ENCODE measurements around the gene SPATA33.

The SPATA33 gene

DNA sequence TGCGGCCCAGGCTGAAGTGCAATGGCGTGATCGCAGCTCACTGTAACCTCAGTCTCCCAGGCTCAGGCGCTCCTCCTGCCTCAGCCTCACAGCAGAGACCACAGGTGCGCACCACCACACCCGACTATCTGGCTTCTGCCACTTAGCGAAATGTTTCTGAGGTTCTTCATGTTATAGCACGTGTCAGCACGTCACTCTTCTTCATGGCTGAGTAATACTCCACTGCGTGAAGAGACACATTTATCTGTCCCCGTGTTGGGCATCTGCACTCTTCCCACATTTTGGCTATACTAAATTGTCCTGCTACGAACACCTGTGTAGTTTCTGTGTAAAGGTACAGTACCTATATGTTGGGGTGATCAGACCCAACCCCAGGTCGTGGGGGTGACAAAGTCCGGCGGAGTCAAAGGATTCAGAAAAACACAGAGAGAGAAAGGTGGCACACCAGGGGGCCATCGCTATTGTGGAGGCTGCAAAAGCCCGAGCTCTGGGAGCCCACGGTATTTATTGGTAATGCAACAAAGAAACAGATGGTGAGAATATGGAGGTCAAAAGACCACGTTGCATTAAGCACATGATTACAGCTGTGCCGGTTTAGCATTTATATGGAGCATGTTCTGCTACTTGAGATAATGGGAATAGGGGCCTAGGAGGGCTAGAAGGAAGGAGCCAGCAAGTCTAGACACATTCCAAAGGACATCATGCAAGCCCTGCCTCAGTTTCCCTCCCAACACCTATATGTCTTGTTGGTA lies 45.0 kb upstream of the SPATA33 start:
- Histone ChIP-seq H3K18ac (ENCODE audit: low read depth in 1 of 2, low read length in 2 of 2) (no peak overlapping the region), H2BK5ac (ENCODE audit: low read depth, low read length, poor library complexity, severe bottlenecking) (no peak overlapping the region), H3K9me3 (ENCODE audit: control insufficient read depth, low read length) (no peaks in the 10 kb centered on the region), H4K91ac (ENCODE audit: low read length) (no peak overlapping the region), H3K4me1 (ENCODE audit: control insufficient read depth, insufficient read depth, low read depth, low read length) (peaks cover 21% of the 10 kb centered on the region), H3K36me3 (ENCODE audit: control insufficient read depth in 1 of 2, insufficient read depth in 2 of 2, low read depth in 1 of 2, low read length in 2 of 2) (no peaks in the 10 kb centered on the region), H3K27me3 (ENCODE audit: control insufficient read depth in 1 of 2, insufficient read depth in 1 of 2, low read length in 2 of 2) (peaks cover 0 to 52% of the 10 kb centered on the region in 2 experiments), H3K9ac (ENCODE audit: low read length) (no peak overlapping the region), H3K27ac (ENCODE audit: low read length, poor library complexity, severe bottlenecking) (no peak overlapping the region), H3K79me1 (replicated peaks; ENCODE audit: low read length, poor library complexity, severe bottlenecking) (no peaks in the 10 kb centered on the region), H3K4me3 (ENCODE audit: insufficient read depth in 1 of 2, low read depth in 1 of 2, low read length in 2 of 2) (no peak overlapping the region), H3K14ac (ENCODE audit: low read length in 2 of 2) (no peak overlapping the region), H2BK15ac (ENCODE audit: low read depth, poor library complexity, severe bottlenecking) (no peak overlapping the region), H4K8ac (ENCODE audit: low read length) (no peak overlapping the region), H3K4me2 (ENCODE audit: low read length, poor library complexity, severe bottlenecking) (no peak overlapping the region), H2BK120ac (ENCODE audit: low read depth, low read length) (no peak overlapping the region), H2AK5ac (ENCODE audit: low read length, severe bottlenecking) (no peak overlapping the region), H3K23ac (ENCODE audit: low read length in 2 of 2) (no peak overlapping the region), H2AFZ (ENCODE audit: low read depth, low read length) (no peak overlapping the region), H3K4ac (ENCODE audit: low read depth in 1 of 2, low read length in 2 of 2) (no peak overlapping the region), H2BK12ac (ENCODE audit: low read length in 2 of 2) (no peak overlapping the region)
- WGBS = 90% methylated on average over 19 of the region's 20 CpGs
- no peak for DNase-seq

DNA sequence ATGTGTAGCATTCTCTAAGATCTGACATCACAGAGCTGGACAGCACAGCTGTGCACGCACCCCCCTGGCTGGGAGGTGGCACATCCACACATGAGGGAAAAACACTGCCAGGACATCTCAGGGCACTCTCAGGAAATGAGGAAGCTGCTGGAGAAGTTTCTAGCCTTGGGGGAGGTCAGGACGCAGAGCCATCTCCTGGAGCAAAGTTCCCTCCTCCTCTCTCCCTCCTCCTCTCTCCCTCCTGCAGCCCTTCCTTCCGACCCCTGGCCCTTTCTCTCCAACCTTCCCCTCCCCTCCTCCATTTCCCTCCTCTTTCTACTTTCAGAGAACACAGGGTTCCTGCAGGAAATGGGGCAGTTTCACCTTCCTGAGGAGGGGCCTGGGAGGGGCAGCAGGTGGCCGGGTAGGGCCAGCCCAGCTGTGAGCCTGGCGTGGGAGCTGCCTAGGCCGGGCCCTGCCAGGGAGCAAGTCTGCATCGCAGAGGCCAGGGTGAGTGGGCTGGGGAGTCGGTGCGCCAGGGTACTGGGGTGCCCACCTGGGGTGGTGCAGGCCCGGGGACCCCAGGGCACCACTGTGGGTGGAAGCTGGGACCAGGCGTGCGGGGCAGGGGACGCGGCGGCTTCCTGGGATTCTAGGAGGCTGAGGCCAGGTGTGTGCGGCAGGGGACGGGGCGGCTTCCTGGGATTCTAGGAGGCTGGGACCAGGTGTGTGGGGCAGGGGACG lies 44.2 kb upstream of the SPATA33 start, which contains the start of gene DPEP1:
Gene DPEP1, plus strand, starts transcription at position 412 of the 723 bp plus-strand sequence. CDS start 16,769 bp downstream, outside the sequence.
- Histone ChIP-seq H3K79me1 (replicated peaks; ENCODE audit: low read length, poor library complexity, severe bottlenecking) (no peaks in the 10 kb centered on the region), H2BK5ac (ENCODE audit: low read depth, low read length, poor library complexity, severe bottlenecking) (no peak within 1 kb of the TSS), H3K14ac (ENCODE audit: low read length in 2 of 2) (no peak within 1 kb of the TSS), H3K4me1 (ENCODE audit: control insufficient read depth, insufficient read depth, low read depth, low read length) (peaks cover 20% of the 10 kb centered on the region), H3K9me3 (ENCODE audit: control insufficient read depth, low read length) (no peaks in the 10 kb centered on the region), H3K4ac (ENCODE audit: low read depth in 1 of 2, low read length in 2 of 2) (no peak within 1 kb of the TSS), H3K23ac (ENCODE audit: low read length in 2 of 2) (no peak within 1 kb of the TSS), H3K27me3 (ENCODE audit: control insufficient read depth in 1 of 2, insufficient read depth in 1 of 2, low read length in 2 of 2) (peaks cover 0 to 48% of the 10 kb centered on the region in 2 experiments), H3K4me3 (ENCODE audit: insufficient read depth in 1 of 2, low read depth in 1 of 2, low read length in 2 of 2) (no peak within 1 kb of the TSS), H3K27ac (ENCODE audit: low read length, poor library complexity, severe bottlenecking) (no peak within 1 kb of the TSS), H3K9ac (ENCODE audit: low read length) (no peak within 1 kb of the TSS), H3K4me2 (ENCODE audit: low read length, poor library complexity, severe bottlenecking) (no peak within 1 kb of the TSS), H4K91ac (ENCODE audit: low read length) (no peak within 1 kb of the TSS), H2BK12ac (ENCODE audit: low read length in 2 of 2) (no peak within 1 kb of the TSS), H2AFZ (ENCODE audit: low read depth, low read length) (no peak within 1 kb of the TSS), H3K36me3 (ENCODE audit: control insufficient read depth in 1 of 2, insufficient read depth in 2 of 2, low read depth in 1 of 2, low read length in 2 of 2) (no peaks in the 10 kb centered on the region), H3K18ac (ENCODE audit: low read depth in 1 of 2, low read length in 2 of 2) (peak within 1 kb of the TSS in 1 of 2 experiments; percentile 1), H4K8ac (ENCODE audit: low read length) (no peak within 1 kb of the TSS), H2AK5ac (ENCODE audit: low read length, severe bottlenecking) (no peak within 1 kb of the TSS), H2BK15ac (ENCODE audit: low read depth, poor library complexity, severe bottlenecking) (no peak within 1 kb of the TSS), H2BK120ac (ENCODE audit: low read depth, low read length) (no peak within 1 kb of the TSS)
- WGBS = 83% methylated on average over 19 of the region's 19 CpGs
- DNase-seq = no peak

DNA sequence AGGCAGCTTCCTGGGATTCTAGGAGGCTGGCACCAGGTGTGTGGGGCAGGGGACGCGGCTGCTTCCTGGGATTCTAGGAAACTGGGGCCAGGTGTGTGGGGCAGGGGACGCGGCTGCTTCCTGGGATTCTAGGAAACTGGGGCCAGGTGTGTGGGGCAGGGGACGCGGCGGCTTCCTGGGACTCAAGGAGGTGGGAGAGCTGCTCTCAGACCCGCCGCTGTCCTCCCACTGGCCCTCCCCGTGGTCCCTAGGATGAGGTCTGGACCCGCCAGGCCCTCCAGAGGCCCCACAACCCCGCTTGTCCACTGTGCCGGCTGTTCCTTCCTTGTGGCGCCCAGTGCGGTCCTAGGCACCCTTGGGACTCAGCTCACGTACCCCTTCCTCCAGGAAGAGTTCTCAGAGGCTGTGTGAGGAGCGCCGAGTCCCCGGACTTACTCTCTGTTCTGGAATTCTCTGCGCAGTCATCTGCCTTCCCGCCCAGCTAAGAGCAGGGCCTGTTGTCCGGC lies 43.6 kb upstream of the SPATA33 start:
- peaks cover 16% of the 10 kb centered on the region for H3K4me1 ChIP-seq (ENCODE audit: control insufficient read depth, insufficient read depth, low read depth, low read length)
- H2BK12ac ChIP-seq (ENCODE audit: low read length in 2 of 2) = no peak overlapping the region
- H3K4me2 ChIP-seq (ENCODE audit: low read length, poor library complexity, severe bottlenecking) = no peak overlapping the region
- no peaks in the 10 kb centered on the region for H3K79me1 ChIP-seq (replicated peaks; ENCODE audit: low read length, poor library complexity, severe bottlenecking)
- DNase-seq = no peak
- no peak overlapping the region for H2BK15ac ChIP-seq (ENCODE audit: low read depth, poor library complexity, severe bottlenecking)
- H3K9me3 ChIP-seq (ENCODE audit: control insufficient read depth, low read length) = no peaks in the 10 kb centered on the region
- H2BK5ac ChIP-seq (ENCODE audit: low read depth, low read length, poor library complexity, severe bottlenecking) = no peak overlapping the region
- H3K4me3 ChIP-seq (ENCODE audit: insufficient read depth in 1 of 2, low read depth in 1 of 2, low read length in 2 of 2) = no peak overlapping the region
- H3K23ac ChIP-seq (ENCODE audit: low read length in 2 of 2) = no peak overlapping the region
- no peak overlapping the region for H3K27ac ChIP-seq (ENCODE audit: low read length, poor library complexity, severe bottlenecking)
- no peaks in the 10 kb centered on the region for H3K36me3 ChIP-seq (ENCODE audit: control insufficient read depth in 1 of 2, insufficient read depth in 2 of 2, low read depth in 1 of 2, low read length in 2 of 2)
- H3K18ac ChIP-seq (ENCODE audit: low read depth in 1 of 2, low read length in 2 of 2) = no peak overlapping the region
- WGBS = 93% methylated on average over 22 of the region's 22 CpGs
- H3K4ac ChIP-seq (ENCODE audit: low read depth in 1 of 2, low read length in 2 of 2) = no peak overlapping the region
- H2AFZ ChIP-seq (ENCODE audit: low read depth, low read length) = no peak overlapping the region
- H3K27me3 ChIP-seq (ENCODE audit: control insufficient read depth in 1 of 2, insufficient read depth in 1 of 2, low read length in 2 of 2) = peaks cover 0 to 46% of the 10 kb centered on the region in 2 experiments
- H4K91ac ChIP-seq (ENCODE audit: low read length) = no peak overlapping the region
- H2BK120ac ChIP-seq (ENCODE audit: low read depth, low read length) = no peak overlapping the region
- no peak overlapping the region for H4K8ac ChIP-seq (ENCODE audit: low read length)
- no peak overlapping the region for H2AK5ac ChIP-seq (ENCODE audit: low read length, severe bottlenecking)
- H3K9ac ChIP-seq (ENCODE audit: low read length) = no peak overlapping the region
- H3K14ac ChIP-seq (ENCODE audit: low read length in 2 of 2) = no peak overlapping the region

DNA sequence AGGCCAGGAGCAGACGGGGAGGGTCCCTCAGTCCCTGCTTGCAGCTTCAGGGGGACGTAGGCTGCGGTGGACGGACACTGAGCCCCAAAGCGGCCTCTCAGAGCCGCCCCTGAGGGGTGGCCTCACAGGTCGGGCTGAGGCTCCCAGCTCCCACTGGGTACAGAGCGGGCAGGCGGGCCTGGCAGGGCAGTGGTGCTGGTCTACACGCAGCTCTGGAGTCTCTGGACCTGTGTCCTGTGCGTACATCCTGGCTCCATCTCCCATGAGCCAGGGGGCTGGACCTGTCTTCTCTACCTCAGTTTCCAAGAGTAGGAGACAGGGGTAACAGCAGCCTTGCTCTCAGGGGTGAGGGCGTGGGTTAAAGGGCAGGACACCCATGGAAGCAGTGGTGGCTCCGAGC lies 42.5 kb upstream of the SPATA33 start:
- H2BK15ac ChIP-seq (ENCODE audit: low read depth, poor library complexity, severe bottlenecking) = no peak overlapping the region
- no peak for DNase-seq
- no peak overlapping the region for H3K27ac ChIP-seq (ENCODE audit: low read length, poor library complexity, severe bottlenecking)
- H3K23ac ChIP-seq (ENCODE audit: low read length in 2 of 2) = no peak overlapping the region
- no peak overlapping the region for H3K4ac ChIP-seq (ENCODE audit: low read depth in 1 of 2, low read length in 2 of 2)
- H3K18ac ChIP-seq (ENCODE audit: low read depth in 1 of 2, low read length in 2 of 2) = no peak overlapping the region
- H2BK5ac ChIP-seq (ENCODE audit: low read depth, low read length, poor library complexity, severe bottlenecking) = no peak overlapping the region
- H3K4me2 ChIP-seq (ENCODE audit: low read length, poor library complexity, severe bottlenecking) = no peak overlapping the region
- H2BK120ac ChIP-seq (ENCODE audit: low read depth, low read length) = no peak overlapping the region
- no peaks in the 10 kb centered on the region for H3K36me3 ChIP-seq (ENCODE audit: control insufficient read depth in 1 of 2, insufficient read depth in 2 of 2, low read depth in 1 of 2, low read length in 2 of 2)
- 84% methylated on average over 13 of the region's 13 CpGs for WGBS
- no peak overlapping the region for H3K14ac ChIP-seq (ENCODE audit: low read length in 2 of 2)
- no peaks in the 10 kb centered on the region for H3K79me1 ChIP-seq (replicated peaks; ENCODE audit: low read length, poor library complexity, severe bottlenecking)
- H2BK12ac ChIP-seq (ENCODE audit: low read length in 2 of 2) = no peak overlapping the region
- H3K4me1 ChIP-seq (ENCODE audit: control insufficient read depth, insufficient read depth, low read depth, low read length) = peaks cover 15% of the 10 kb centered on the region
- no peaks in the 10 kb centered on the region for H3K9me3 ChIP-seq (ENCODE audit: control insufficient read depth, low read length)
- no peak overlapping the region for H4K8ac ChIP-seq (ENCODE audit: low read length)
- no peak overlapping the region for H2AK5ac ChIP-seq (ENCODE audit: low read length, severe bottlenecking)
- no peak overlapping the region for H3K4me3 ChIP-seq (ENCODE audit: insufficient read depth in 1 of 2, low read depth in 1 of 2, low read length in 2 of 2)
- H4K91ac ChIP-seq (ENCODE audit: low read length) = no peak overlapping the region
- H2AFZ ChIP-seq (ENCODE audit: low read depth, low read length) = no peak overlapping the region
- H3K27me3 ChIP-seq (ENCODE audit: control insufficient read depth in 1 of 2, insufficient read depth in 1 of 2, low read length in 2 of 2) = peaks cover 3 to 51% of the 10 kb centered on the region in 2 experiments
- H3K9ac ChIP-seq (ENCODE audit: low read length) = no peak overlapping the region

All from mesenchymal stem cell (in vitro differentiated cells and primary cell).